ENCODE results near the gene CRYAB.

DNA sequence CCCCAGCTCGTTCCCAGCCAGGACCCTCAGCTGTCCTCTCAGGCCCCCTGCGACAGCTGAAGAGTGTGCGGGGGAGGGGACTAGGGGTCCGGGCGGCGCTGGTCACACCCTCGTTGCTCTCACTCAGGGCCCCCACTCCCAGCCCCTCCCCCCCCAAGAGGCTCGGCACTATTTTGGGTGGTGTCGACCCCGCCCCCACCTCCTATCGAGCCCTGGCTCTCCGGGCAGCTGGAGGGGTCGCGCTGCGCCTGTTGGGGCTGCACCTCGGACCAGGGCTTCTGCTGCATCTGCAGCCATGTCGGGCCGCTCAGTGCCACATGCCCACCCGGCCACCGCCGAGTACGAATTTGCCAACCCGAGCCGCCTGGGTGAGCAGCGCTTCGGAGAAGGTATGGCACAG lies 965 bp upstream of the CRYAB start, which contains the start of gene HSPB2:
- TF ChIP-seq, protein P1, sequence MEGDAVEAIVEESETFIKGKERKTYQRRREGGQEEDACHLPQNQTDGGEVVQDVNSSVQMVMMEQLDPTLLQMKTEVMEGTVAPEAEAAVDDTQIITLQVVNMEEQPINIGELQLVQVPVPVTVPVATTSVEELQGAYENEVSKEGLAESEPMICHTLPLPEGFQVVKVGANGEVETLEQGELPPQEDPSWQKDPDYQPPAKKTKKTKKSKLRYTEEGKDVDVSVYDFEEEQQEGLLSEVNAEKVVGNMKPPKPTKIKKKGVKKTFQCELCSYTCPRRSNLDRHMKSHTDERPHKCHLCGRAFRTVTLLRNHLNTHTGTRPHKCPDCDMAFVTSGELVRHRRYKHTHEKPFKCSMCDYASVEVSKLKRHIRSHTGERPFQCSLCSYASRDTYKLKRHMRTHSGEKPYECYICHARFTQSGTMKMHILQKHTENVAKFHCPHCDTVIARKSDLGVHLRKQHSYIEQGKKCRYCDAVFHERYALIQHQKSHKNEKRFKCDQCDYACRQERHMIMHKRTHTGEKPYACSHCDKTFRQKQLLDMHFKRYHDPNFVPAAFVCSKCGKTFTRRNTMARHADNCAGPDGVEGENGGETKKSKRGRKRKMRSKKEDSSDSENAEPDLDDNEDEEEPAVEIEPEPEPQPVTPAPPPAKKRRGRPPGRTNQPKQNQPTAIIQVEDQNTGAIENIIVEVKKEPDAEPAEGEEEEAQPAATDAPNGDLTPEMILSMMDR (IDR thresholded peaks at IDR 0.05) = no peak
- no peak for TF ChIP-seq POLR2A (IDR thresholded peaks at IDR 0.05)
